Limb (tissue), 2 donors: ENCODE data around the gene CDC42SE2.
"Not testable (repeated sequence)": the region's sequence is repeated elsewhere in the genome, so short reads cannot be mapped to it uniquely, and the experiment has no call there.

Experiments used
- DNase-seq, 2 donors: peaks; one replicate each; pipeline ENCODE4 v3.0.0-alpha.2; 2016; ENCODE audit errors: extremely low spot score in 2 of 2

The CDC42SE2 gene

GRCh38 chr5:131318455-131318854 lies 54.6 kb downstream of the CDC42SE2 start:
- no peak for DNase-seq

GRCh38 chr5:131321066-131321465 lies 57.2 kb downstream of the CDC42SE2 start:
- DNase-seq, result no peak

GRCh38 chr5:131322926-131323325 lies 59.1 kb downstream of the CDC42SE2 start:
- DNase-seq, result no peak

- DNase-seq, result no peak
Observed at GRCh38 chr5:131323378-131323777, 59.5 kb downstream of the CDC42SE2 start.

- peak in 1 of 2 donors; percentile 63 for DNase-seq
Observed at GRCh38 chr5:131324303-131324702, 60.5 kb downstream of the CDC42SE2 start.

GRCh38 chr5:131328536-131329285 lies 64.9 kb downstream of the CDC42SE2 start:
- no peak for DNase-seq

- no peak for DNase-seq
Observed at GRCh38 chr5:131329286-131329560, 65.4 kb downstream of the CDC42SE2 start.

GRCh38 chr5:131330031-131330430 lies 66.2 kb downstream of the CDC42SE2 start:
- no peak for DNase-seq

- DNase-seq, result not testable (repeated sequence)
Observed at GRCh38 chr5:131335756-131336155, 71.9 kb downstream of the CDC42SE2 start.

GRCh38 chr5:131336801-131337200 lies 72.9 kb downstream of the CDC42SE2 start:
- DNase-seq, result not testable (repeated sequence)

GRCh38 chr5:131337240-131338050 lies 73.6 kb downstream of the CDC42SE2 start:
- not testable (repeated sequence) for DNase-seq

- DNase-seq, result no peak
Observed at GRCh38 chr5:131338051-131338453, 74.2 kb downstream of the CDC42SE2 start.

- not testable (repeated sequence) for DNase-seq
Observed at GRCh38 chr5:131344288-131344687, 80.4 kb downstream of the CDC42SE2 start.

- not testable (repeated sequence) for DNase-seq
Observed at GRCh38 chr5:131346204-131346603, 82.4 kb downstream of the CDC42SE2 start.

- DNase-seq, result no peak
Observed at GRCh38 chr5:131353991-131354390, 90.1 kb downstream of the CDC42SE2 start.

GRCh38 chr5:131355971-131356528 lies 92.2 kb downstream of the CDC42SE2 start:
- no peak for DNase-seq

GRCh38 chr5:131356619-131357018 lies 92.8 kb downstream of the CDC42SE2 start:
- no peak for DNase-seq

GRCh38 chr5:131357739-131358561 lies 94.1 kb downstream of the CDC42SE2 start:
- DNase-seq, result no peak

GRCh38 chr5:131361677-131362315 lies 97.9 kb downstream of the CDC42SE2 start:
- no peak for DNase-seq

- DNase-seq, result no peak
Observed at GRCh38 chr5:131363811-131364506, 100.1 kb downstream of the CDC42SE2 start.
